22Rv1 (cell line): ENCODE measurements around the gene CCR5.

Experiments used
- H3K27ac ChIP-seq: fragments of 450-650 bp; 2 replicates; pipeline ENCODE4 v1.5.1; 2017
- CTCF ChIP-seq: fragments of 450-650 bp; IDR thresholded peaks from 2 replicates; pipeline ENCODE4 v1.5.1; 2017; ENCODE audit warnings: mild to moderate bottlenecking
- ZFX ChIP-seq: fragments of 450-650 bp; IDR thresholded peaks from 2 replicates; pipeline ENCODE4 v1.6.1; 2017; ENCODE audit warnings: antibody characterized with exemption, borderline replicate concordance

CCR5 gene

GRCh38 chr3:46360907-46361306 lies 9.8 kb upstream of the CCR5 start:
- no peak overlapping the region for H3K27ac ChIP-seq
- TF ChIP-seq CTCF = no peak
- TF ChIP-seq ZFX = no peak

- TF ChIP-seq CTCF (no peak), ZFX (no peak)
- no peak overlapping the region for H3K27ac ChIP-seq
Observed at GRCh38 chr3:46361408-46362283, 9.1 kb upstream of the CCR5 start.

GRCh38 chr3:46365041-46365440 lies 5.7 kb upstream of the CCR5 start:
- no peak for TF ChIP-seq ZFX
- TF ChIP-seq CTCF = no peak
- H3K27ac ChIP-seq = no peak overlapping the region

GRCh38 chr3:46365737-46366524 lies 4.8 kb upstream of the CCR5 start:
- TF ChIP-seq CTCF (no peak), ZFX (no peak)
- H3K27ac ChIP-seq = no peak overlapping the region

GRCh38 chr3:46367811-46368210 lies 2.9 kb upstream of the CCR5 start:
- TF ChIP-seq ZFX (no peak), CTCF (no peak)
- no peak overlapping the region for H3K27ac ChIP-seq

GRCh38 chr3:46368569-46368968 lies 2.2 kb upstream of the CCR5 start:
- TF ChIP-seq ZFX (no peak), CTCF (no peak)
- H3K27ac ChIP-seq = no peak overlapping the region

- TF ChIP-seq ZFX (no peak), CTCF (no peak)
- no peak overlapping the region for H3K27ac ChIP-seq
Observed at GRCh38 chr3:46369151-46369550, 1.6 kb upstream of the CCR5 start.
